ENCODE data around the gene CRTC2.
"Not testable (repeated sequence)": the region's sequence is repeated elsewhere in the genome, so short reads cannot be mapped to it uniquely, and the experiment has no call there.

CRTC2 gene, protein sequence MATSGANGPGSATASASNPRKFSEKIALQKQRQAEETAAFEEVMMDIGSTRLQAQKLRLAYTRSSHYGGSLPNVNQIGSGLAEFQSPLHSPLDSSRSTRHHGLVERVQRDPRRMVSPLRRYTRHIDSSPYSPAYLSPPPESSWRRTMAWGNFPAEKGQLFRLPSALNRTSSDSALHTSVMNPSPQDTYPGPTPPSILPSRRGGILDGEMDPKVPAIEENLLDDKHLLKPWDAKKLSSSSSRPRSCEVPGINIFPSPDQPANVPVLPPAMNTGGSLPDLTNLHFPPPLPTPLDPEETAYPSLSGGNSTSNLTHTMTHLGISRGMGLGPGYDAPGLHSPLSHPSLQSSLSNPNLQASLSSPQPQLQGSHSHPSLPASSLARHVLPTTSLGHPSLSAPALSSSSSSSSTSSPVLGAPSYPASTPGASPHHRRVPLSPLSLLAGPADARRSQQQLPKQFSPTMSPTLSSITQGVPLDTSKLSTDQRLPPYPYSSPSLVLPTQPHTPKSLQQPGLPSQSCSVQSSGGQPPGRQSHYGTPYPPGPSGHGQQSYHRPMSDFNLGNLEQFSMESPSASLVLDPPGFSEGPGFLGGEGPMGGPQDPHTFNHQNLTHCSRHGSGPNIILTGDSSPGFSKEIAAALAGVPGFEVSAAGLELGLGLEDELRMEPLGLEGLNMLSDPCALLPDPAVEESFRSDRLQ

DNA sequence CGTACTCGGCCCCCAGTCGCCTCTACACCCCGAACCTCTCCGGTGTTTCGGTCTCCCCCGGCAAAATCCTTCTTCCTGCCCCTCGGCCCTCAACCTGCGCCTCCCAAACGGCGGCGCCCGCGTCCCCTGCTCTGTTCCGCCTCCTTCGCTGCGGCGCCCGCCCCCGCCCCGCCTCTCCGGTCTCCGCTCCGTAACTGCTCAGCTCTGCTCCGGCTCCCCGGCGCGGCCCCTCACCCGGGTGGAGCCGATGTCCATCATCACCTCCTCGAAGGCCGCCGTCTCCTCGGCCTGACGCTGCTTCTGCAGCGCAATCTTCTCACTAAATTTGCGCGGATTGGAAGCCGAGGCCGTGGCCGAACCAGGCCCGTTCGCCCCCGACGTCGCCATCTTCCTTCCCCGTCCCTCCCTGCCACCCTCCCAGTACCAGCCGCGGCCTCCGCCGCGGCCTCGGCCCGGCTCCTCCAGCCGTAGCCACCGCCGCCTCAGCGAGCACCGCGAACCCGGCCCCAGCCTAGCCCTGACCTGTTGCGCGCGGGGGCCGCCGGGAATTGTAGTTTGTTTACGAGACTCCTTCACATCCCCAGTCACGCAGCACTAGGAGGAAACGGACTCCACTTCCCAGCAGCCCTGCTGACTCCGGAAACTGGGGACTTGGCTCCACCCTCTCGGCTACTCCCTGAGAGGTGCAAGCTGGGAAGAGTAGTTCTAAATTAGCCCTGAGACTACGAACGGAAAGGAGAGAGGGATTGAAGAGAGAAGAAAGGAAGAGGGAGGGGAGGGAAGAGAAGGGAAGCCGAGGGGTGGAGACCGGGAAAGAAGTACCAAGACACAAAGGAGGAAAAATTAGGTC is at the start of gene CRTC2:
Gene CRTC2, minus strand, starts transcription at position 502 of the 850 bp plus-strand sequence. Its CDS starts 115 bp downstream, at position 387.
- DNase-seq (ENCODE audit: low spot score), result peak; percentile 98

DNA sequence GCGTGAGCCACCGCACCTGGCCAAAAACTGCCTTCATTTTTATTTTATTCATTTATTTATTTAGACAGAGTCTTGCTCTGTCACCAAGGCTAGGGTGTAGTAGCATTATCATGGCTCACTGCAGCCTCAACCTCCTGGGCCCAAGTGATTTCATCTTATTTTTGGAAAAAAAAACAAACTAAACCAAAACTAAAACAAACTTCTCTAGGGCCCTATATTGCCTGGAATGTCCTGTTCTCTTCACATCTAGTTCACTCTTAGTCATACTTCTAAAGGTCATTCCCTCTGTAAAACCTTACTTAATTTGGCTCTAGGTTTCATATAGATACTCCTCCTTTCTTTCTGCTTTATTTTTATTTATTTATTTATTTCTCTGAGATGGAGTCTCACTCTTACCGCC is 47.7 kb upstream of the CRTC2 start:
- DNase-seq (ENCODE audit: low spot score), result no peak

DNA sequence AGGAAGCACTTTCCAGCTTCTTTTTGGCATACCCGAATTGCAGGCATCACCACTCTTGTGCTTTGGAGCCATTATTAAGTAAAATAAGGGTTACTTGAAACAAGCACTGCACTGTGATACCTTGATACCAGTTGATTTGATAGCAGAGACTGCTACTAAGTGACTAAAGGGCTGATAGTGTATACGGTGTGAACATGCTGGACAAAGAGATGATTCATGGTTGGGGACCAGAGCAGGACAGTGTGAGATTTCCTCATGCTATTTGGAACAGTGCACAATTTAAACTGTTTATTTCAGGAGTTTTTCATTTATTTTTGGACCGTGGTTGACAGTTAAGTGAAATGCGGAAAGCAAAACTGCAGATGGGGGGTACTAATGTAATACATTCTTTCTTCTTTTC is 42.0 kb upstream of the CRTC2 start:
- no peak for DNase-seq (ENCODE audit: low spot score)

DNA sequence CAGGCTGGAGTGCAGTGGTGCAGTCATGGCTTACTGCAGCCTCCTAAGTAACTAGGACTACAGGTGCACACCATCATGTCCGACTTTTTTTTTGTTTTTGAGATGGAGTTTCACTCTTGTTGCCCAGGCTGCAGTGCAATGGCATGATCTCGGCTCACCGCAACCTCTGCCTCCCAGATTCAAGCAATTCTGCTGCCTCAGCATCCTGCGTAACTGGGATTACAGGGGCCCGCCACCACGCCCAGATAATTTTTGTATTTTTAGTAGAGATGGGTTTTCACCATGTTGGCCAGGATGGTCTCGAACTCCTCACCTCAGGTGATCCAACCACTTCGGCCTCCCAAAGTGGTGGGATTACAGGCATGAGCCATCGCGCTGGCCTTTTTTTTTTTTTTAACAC is 38.5 kb upstream of the CRTC2 start:
- DNase-seq (ENCODE audit: low spot score), result not testable (repeated sequence)

DNA sequence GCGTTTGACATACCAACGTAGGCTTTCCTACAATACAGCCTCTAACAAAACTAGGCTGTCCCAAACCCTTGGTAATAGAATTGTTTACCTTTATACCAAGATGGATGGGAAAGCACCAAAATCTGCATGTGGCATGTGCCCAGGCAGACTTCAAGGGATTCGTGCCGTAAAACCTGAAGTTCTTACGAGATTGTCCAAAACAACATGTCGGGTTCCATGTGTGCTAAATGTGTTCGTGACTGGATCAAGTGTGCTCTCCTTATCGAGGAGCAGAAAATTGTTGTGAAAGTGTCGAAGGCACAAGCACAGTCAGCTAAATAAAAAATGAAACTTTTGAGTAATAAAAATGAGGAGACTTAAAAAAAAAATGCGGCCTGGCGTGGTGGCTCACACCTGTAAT is 37.2 kb upstream of the CRTC2 start:
- no peak for DNase-seq (ENCODE audit: low spot score)

DNA sequence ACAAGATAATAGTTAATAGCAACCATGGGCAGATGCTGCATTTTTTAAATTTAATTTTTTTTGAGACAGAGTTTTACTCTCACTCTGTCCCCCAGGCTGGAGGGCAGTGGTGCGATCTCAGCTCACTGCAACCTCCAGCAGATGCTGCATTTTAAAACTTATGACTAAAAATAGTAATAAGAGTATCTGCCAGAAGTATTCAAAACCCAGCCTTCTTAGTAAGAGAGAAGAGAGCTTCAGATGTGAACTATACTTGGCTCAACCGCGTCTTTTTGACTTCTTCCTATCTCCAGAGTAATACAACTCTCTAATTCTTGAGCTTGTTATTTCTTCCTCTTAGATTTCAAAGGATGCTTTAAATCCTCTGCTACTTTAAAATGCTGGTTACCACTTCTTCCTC is 36.8 kb upstream of the CRTC2 start:
- no peak for DNase-seq (ENCODE audit: low spot score)

DNA sequence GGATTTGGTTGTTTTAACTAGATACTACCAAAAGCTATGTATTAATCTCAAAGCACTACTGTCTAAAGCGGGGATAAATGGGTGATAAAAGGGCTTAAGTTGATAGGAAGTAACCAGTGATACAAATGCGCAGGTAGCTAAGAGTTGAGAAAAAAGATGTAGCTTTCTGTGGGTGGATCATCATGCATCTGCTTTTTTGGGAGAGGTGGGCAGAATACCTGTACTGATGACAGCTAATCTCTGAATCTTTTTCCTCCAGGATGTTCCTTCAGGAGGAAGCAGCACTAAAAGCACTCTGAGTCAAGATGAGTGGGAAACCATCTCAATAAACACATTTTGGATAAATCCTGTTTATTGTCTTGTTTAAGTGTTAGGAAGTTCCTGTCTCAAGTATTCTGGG is 33.4 kb upstream of the CRTC2 start:
- no peak for DNase-seq (ENCODE audit: low spot score)

DNA sequence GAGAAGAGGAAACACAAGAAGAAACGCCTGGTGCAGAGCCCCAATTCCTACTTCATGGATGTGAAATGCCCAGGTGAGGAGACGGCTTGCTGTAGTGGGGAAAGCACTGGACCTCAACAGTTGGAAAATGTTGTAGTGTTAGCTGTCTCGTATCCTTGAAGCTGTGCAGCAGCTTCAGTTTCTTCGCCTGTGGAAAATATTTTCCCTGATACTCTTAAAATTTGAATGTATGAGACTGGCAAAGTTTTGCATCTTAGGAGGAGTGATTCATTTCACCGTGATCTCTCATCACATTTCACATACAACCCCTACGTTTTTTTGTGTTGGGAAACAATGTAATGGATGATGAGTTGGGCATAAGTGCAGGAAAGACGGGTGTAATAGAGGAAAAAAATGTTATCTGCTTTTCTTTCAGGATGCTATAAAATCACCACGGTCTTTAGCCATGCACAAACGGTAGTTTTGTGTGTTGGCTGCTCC is 32.8 kb upstream of the CRTC2 start:
- no peak for DNase-seq (ENCODE audit: low spot score)

DNA sequence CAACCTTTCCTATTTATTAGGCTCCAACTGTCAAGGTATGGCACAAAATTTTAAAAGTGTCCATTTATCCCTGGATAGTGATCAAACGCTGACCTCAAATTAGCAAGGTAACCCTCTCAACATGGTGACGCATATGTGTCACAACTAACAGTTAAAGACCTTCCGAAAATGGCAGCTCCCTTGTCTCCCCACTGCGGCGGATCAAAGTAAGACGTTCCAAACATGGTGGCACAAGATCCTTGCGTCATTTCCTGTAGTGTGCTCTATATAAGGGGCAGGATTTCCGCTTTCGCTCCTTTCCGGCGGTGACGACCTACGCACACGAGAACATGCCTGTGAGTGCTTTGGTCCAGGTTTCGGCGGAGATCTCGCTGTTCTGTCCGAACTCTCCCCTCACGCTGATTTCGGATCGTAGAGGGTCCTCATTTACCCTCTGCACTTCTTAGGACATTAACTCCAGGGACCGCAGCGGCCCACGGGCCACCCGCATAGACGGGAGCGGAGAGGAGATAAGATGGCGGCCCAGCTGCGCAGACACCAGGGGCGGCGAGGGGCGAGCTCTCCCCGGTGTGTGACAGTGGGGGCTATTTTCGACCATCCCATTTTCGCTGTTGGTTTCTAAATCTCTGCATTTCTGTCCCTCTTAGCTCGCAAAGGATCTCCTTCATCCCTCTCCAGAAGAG is 32.2 kb upstream of the CRTC2 start, which contains the start of gene RPS27:
Gene RPS27, plus strand, starts transcription at position 295 of the 683 bp plus-strand sequence. Its CDS starts 35 bp downstream, at position 330.
- DNase-seq (ENCODE audit: low spot score), result peak; percentile 99

DNA sequence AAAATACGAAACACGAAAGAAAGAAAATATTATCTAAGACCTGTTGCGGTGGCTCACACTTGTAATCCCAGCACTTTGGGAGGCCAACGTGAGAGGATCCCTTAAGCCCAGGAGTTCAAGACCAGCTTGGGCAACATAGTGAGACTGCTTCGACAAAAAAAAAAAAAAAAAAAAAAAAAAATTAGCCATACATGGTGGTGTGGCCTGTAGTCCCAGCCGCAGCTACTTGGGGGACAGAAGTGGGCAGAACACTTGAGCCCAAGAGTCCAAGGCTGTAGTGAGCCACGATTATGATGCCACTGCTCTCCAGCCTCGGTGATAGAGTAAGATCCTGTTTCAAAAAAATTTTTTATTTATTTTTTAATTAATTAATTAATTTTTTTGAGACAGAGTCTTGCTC is 29.2 kb upstream of the CRTC2 start:
- no peak for DNase-seq (ENCODE audit: low spot score)

DNA sequence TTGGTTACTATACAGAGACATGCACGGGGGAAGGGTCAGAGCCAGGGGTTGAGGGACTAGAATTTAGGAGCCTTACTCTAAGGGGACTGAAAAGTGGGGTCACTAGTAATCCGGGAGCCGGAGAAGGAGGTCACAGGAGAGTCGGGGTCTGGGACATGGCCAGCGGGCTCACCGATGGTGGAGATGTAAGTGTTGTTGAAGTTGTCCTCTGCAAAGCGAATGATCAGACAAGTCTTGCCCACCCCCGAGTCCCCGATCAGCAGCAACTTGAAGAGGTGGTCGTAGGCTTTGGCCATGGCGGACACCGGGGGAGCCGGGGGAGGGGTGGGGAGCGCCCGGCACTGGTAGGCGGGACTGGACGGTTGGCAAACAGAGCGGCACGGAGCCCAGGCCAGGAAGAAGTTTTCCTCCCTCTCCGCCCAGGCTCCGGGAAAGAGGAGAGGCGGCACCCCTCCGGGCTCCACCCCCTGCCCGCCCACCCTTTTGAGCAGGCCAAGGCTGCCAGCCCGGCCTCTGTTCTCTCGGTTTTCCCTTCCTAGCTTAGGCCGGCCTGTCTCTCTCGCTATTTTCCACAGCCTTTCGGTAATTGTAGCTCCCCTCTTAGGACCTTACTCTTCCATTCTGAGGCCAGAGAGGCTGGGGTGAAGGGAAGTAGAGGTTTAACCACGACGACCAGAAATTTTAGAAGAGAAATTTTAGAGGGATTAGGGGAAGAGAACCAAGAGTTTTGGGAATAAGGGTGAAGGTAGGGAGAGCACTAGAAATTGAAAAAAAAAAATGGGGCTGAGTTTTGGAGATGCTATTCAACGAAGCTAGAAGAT is 27.7 kb upstream of the CRTC2 start, which contains the start of gene RAB13:
Gene RAB13, minus strand, starts transcription at position 399 of the 821 bp plus-strand sequence. Its CDS starts 103 bp downstream, at position 296.
- peak; percentile 92 for DNase-seq (ENCODE audit: low spot score)

DNA sequence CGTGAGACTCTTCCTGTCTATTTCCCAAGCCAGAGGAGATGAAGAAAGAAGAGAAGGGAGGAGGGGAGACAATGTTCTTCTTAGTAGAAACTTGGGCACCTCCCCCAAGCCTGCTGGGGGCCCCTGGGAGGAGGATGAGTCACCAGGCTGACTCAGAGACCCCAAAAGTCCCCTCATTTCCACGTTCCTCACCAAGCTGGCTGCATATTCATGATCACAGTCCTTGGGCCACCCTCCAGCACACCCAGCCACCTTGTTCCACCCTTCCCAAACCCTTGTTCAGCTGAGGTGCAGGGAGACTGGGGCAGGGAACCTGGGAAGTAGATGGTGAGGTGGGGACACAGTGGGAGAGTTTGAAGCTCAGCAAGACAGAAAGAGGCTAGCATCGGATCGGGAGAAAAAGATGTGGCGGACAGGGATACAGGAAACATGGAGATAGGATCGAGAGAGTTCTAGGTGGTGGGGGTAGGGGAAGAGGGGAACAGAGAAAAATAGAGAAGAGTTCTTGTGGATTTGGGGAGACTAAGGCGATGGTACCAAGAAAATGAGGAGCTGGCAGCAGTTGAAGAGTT is 27.0 kb upstream of the CRTC2 start:
- peak; percentile 83 for DNase-seq (ENCODE audit: low spot score)

DNA sequence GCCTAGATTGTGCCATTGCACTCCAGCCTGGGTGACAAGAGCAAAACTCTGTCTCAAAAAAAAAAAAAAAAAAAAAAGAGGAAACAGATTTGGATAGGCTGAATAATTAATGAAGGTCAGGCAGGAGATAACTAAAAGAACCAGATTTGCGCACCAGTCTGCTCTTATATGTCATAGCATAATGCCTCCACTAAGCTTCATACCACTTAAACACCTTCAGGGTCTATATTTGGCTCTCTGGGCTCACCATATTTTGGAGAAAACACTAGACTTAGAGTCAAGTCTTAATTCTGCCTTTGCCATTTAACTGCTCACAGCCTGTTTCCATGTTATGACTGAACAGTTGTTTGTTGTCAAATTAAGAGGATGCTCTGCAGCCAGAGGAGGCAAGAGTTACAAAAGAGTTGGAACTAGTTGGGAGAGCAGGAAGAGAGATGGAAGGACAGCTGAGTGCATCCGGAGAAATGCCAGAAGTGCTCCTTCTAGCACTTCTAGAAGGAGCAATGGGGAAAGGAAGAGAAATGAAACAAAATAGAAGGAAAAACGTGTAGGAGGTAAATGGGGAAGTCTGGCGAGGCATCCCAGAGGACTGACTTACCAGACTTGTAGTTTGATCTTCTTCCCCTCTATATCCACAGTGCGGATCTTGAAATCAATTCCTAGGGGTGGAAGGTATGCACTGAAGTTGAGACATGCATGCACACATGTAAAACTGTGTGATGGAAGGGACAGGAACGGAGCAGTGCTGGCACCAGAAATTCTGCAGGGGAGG is 25.9 kb upstream of the CRTC2 start:
- no peak for DNase-seq (ENCODE audit: low spot score)

DNA sequence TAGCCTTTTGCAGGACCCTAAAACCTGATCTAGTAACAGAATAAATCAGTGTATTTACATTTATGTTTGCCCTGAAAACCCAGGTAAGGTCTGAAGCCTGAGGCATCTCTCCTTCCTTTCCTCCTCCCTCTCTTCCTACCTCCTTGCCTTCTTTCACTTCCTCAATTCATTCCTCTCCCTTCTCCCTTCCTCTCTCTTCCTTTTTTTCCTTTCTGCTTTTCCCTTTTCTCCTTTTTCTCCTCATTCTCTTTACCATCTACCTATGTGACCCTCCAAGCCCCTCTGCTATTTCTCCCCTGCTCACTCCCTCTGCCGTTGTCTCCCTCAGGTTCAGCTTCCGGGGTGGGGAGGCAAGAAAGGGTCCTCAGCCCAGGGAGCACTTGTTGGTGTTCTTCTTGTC is 23.3 kb upstream of the CRTC2 start:
- not testable (repeated sequence) for DNase-seq (ENCODE audit: low spot score)

DNA sequence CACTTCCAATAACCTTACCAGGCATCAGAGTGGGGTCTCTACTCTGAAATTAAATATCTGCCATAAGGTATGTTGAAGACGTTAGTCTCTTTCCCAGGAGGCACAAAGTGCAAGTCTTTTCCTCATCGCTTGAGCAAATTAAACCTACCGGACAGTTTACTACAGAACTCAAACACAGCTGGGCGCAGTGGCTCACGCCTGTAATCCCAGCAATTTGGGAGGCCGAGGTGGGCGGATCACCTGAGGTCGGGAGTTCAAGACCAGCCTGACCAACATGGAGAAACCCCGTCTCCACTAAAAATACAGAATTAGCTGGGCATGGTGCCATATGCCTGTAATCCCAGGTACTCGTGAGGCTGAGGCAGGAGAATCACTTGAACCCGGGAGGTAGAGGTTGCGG is 20.7 kb upstream of the CRTC2 start:
- DNase-seq (ENCODE audit: low spot score), result not testable (repeated sequence)

DNA sequence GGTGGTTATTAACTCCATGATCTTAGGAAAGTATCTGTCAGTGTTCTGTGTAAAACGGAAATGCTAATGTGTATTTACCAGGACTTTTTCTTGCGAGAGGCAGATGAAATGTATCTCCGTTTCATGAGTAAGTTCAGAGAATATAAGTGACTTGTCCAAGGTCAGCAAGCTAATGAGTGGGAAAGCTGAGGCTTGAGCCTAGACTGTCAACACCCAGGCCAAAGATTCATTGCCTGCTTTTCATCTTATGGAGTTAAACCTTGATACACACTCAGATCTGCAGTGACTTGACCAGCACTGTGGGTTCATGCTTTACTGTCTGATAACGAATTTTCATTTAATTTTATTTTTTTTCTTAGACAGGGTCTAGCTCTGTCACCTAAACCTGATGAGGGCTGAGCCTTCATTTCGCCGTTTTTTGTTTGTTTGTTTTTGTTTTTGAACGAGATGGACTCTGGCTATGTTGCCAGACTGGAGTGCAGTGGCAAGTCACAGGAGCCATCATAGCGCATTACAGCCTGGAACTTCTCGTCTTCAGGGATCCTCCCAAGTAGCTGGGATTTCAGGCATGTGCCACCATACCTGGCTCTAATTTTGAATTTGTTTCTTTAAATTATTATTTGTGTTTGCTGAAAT is 20.0 kb upstream of the CRTC2 start:
- peak; percentile 72 for DNase-seq (ENCODE audit: low spot score)

DNA sequence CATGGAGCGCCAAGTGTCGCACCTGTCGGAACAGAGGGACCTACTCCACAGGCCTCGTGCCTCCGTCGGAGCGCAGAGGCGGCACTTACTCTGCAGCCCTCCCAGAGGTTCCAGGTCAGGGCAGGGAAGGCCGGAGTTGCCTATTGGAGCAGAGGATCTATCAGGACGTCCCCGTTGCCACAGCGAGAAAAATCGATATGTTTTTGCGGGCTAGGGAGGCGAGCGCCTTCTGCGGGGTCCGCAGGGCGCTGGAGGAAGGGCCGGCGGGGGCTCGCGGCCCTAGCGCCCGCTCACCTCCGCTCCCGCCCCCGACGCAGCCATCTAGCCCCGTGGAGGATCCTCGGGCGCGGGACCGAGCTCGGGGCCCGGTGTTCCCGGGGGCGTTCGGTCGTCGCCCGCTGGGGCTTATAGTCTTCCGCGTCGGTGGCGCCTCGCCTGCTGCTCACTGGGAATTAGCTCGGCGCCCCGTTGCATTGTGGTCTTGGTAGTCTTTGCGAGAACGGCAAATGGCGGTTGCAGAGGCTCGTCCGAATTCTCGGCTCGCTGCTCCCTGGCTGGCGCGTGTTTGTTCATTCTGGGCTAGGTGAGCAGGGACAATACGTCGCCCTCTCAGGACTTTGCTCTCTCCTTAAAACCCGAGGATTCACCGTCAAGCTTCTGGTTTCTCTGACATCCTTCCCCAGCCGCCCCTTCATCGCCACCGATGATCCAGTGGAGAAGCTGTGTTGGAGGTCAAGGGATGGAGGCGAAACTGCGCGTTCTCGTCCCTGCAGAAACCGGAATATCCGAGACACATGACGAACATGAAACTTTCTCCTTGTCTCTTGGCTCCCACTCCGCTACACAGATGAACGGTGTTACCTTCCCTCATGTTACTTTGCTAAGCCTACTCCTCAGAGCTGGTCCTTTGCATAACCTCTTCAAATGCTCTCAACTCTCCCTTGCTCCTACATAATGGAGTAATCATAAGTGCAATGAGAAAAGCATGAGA is 19.1 kb upstream of the CRTC2 start, which contains the start of gene JTB:
Gene JTB, minus strand, starts transcription at position 425 of the 991 bp plus-strand sequence. Its CDS starts 422 bp downstream, at position 3.
- DNase-seq (ENCODE audit: low spot score), result peak; percentile 89

All from RKO (cell line).